Testis (tissue), 3 donors: ENCODE measurements around the gene JAKMIP1. TPM values are rescaled to one million over a fixed set of nuclear protein-coding genes. Genes with fewer than 3 reads are reported as not detected.

Experiments
- DNase-seq: peaks from one replicate; pipeline ENCODE4 v3.0.0-alpha.2; 2019
- H3K27ac ChIP-seq, 2 donors: fragments of 200-600 bp; sonication (generic); one replicate each; pipeline ENCODE4 v1.5.1; 2019
- H3K27me3 ChIP-seq: fragments of 200-600 bp; sonication (generic); one replicate; pipeline ENCODE4 v1.5.1; 2019
- H3K36me3 ChIP-seq: fragments of 200-600 bp; sonication (generic); one replicate; pipeline ENCODE4 v1.5.1; 2017; ENCODE audit warnings: low read depth; ENCODE audit errors: missing control alignments
- H3K4me1 ChIP-seq: fragments of 200-600 bp; sonication (generic); one replicate; pipeline ENCODE4 v1.5.1; 2019
- H3K4me3 ChIP-seq, 2 donors: fragments of 200-600 bp; sonication (generic); one replicate each; pipeline ENCODE4 v1.5.1; 2017 to 2019
- H3K9me3 ChIP-seq: fragments of 200-600 bp; sonication (generic); one replicate; pipeline ENCODE4 v1.5.1; 2017
- CTCF ChIP-seq, 3 experiments: fragments of 450-650 bp in 2 of 3; fragments of 200-600 bp in 1 of 3; sonication (generic) in 1 of 3; IDR thresholded peaks; one replicate each; pipeline ENCODE4 v1.5.1; 2016 to 2019; ENCODE audit warnings: antibody characterized with exemption in 3 of 3, mild to moderate bottlenecking in 2 of 3, moderate library complexity in 1 of 3
- POLR2A ChIP-seq: fragments of 450-650 bp; IDR thresholded peaks from one replicate; pipeline ENCODE4 v1.6.1; 2017; ENCODE audit warnings: antibody characterized with exemption, mild to moderate bottlenecking, moderate library complexity
- WGBS, 2 donors: methylation state at CpG; one replicate each; pipeline ENCODE4 v1.1.5; 2018; 5-methylcytosine and 5-hydroxymethylcytosine counted together
- intact Hi-C: fragments of 100-400 bp; cut with DNase I; formaldehyde crosslinking; loops from one replicate; pipeline ENCODE4 v1.15.1; 2023; ENCODE audit warnings: low total_unique reads
- polyA plus RNA-seq: library from polyadenylated mRNA; stranded (reverse); fragments of 350-450 nt; fragmentation: Illumina TruSeq; extraction: RNeasy Lipid Tissue Mini Kit (QIAGEN cat#74804); gene quantifications from one replicate; pipeline ENCODE4 v1.2.3, GENCODE V29; 2014; ENCODE audit warnings: low read depth, low replicate concordance; ENCODE audit not compliant: insufficient read depth
- total RNA-seq, 2 donors: library from RNA; depleted of rRNA; stranded (reverse); fragments of >200 nt; gene quantifications; one replicate each; pipeline ENCODE4 v1.2.3, GENCODE V29; 2016

JAKMIP1 gene
- total and polyA plus RNA-seq, 3 donors from 2014 or later, result 10.7 to 18.1 (median 15.2) TPM

- H3K9me3 ChIP-seq, result no peaks in the 10 kb centered on the region
- TF ChIP-seq CTCF (IDR thresholded peaks at IDR 0.05), result no peak
- TF ChIP-seq POLR2A, result no peak
- H3K27ac ChIP-seq, result no peak overlapping the region
- no peaks in the 10 kb centered on the region for H3K4me1 ChIP-seq
- no peak overlapping the region for H3K4me3 ChIP-seq
- no peak for DNase-seq
- intact Hi-C loops, result no loop called here
- no peaks in the 10 kb centered on the region for H3K36me3 ChIP-seq
- WGBS, 2 donors, result 28 to 91% methylated on average over 2 to 3 of the region's 3 CpGs
- no peaks in the 10 kb centered on the region for H3K27me3 ChIP-seq
Measured at GRCh38 chr4:6002926-6003325, 197.4 kb downstream of the JAKMIP1 start.

GRCh38 chr4:6002492-6002833 is 197.9 kb downstream of the JAKMIP1 start:
- intact Hi-C loops, result no loop called here
- DNase-seq, result no peak
- Histone ChIP-seq H3K4me3 (no peak overlapping the region), H3K9me3 (no peaks in the 10 kb centered on the region), H3K36me3 (no peaks in the 10 kb centered on the region), H3K27me3 (no peaks in the 10 kb centered on the region), H3K27ac (no peak overlapping the region), H3K4me1 (no peaks in the 10 kb centered on the region)
- 81 to 83% methylated on average over 4 to 5 of the region's 5 CpGs for WGBS, 2 donors
- TF ChIP-seq CTCF (IDR thresholded peaks at IDR 0.05), result no peak
- no peak for TF ChIP-seq POLR2A

GRCh38 chr4:6001680-6002491 is 198.5 kb downstream of the JAKMIP1 start:
- Histone ChIP-seq H3K4me3 (no peak overlapping the region), H3K36me3 (no peaks in the 10 kb centered on the region), H3K27ac (no peak overlapping the region), H3K9me3 (no peaks in the 10 kb centered on the region), H3K27me3 (no peaks in the 10 kb centered on the region), H3K4me1 (no peaks in the 10 kb centered on the region)
- no peak for TF ChIP-seq POLR2A
- no peak for TF ChIP-seq CTCF (IDR thresholded peaks at IDR 0.05)
- intact Hi-C loops, result no loop called here
- DNase-seq, result no peak
- WGBS, 2 donors, result 74 to 85% methylated on average over 6 of the region's 6 CpGs

- intact Hi-C loops, result no loop called here
- H3K4me3 ChIP-seq, result no peak overlapping the region
- no peak for DNase-seq
- no peak overlapping the region for H3K27ac ChIP-seq
- TF ChIP-seq CTCF (IDR thresholded peaks at IDR 0.05) (no peak), POLR2A (no peak)
- no peaks in the 10 kb centered on the region for H3K27me3 ChIP-seq
- H3K9me3 ChIP-seq, result no peaks in the 10 kb centered on the region
- no peaks in the 10 kb centered on the region for H3K4me1 ChIP-seq
- no peaks in the 10 kb centered on the region for H3K36me3 ChIP-seq
- 90 to 97% methylated on average over 4 to 9 of the region's 9 CpGs for WGBS, 2 donors
Measured at GRCh38 chr4:5999830-6000365, 200.5 kb downstream of the JAKMIP1 start.

- no peaks in the 10 kb centered on the region for H3K27me3 ChIP-seq
- no peak overlapping the region for H3K4me3 ChIP-seq
- no peak for TF ChIP-seq CTCF (IDR thresholded peaks at IDR 0.05)
- H3K4me1 ChIP-seq, result no peaks in the 10 kb centered on the region
- no peaks in the 10 kb centered on the region for H3K9me3 ChIP-seq
- intact Hi-C loops, result no loop called here
- no peak overlapping the region for H3K27ac ChIP-seq
- WGBS, 2 donors, result 76 to 86% methylated on average over 6 of the region's 6 CpGs
- no peaks in the 10 kb centered on the region for H3K36me3 ChIP-seq
- no peak for DNase-seq
Measured at GRCh38 chr4:5999356-5999755, 201.0 kb downstream of the JAKMIP1 start.
